A204.1 (cell line): ENCODE data around the gene RNF7.
"Not testable (repeated sequence)": the region's sequence is repeated elsewhere in the genome, so short reads cannot be mapped to it uniquely, and the experiment has no call there.

Experiments
- FAIRE-seq: peaks from 2 replicates; lab custom pipeline; 2012; peaks lifted over from hg19 to GRCh38; lab: Jason Lieb, UNC

The RNF7 gene

GRCh38 chr3:141782386-141782932 is 44.4 kb downstream of the RNF7 start:
- no peak for FAIRE-seq

DNA sequence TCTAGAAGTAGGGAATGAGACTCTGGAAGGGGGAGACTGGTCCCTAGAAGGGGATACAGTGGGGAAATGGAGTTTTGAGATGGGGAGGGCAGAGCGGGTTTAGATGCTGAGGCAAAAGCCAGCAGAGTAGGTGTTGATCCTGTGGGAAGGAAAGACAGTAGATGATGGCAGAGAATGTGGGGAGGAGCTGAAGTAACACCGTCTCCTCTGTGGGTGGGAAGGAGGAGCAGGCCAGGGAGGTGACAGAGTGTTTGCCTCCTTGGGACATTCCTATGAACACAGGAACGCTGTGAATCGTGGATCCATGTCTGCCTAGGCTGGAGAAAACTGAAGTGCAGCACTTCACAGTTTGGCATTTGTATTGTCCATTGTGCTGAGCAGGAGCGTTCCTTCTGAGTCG is 45.5 kb downstream of the RNF7 start:
- FAIRE-seq = no peak

DNA sequence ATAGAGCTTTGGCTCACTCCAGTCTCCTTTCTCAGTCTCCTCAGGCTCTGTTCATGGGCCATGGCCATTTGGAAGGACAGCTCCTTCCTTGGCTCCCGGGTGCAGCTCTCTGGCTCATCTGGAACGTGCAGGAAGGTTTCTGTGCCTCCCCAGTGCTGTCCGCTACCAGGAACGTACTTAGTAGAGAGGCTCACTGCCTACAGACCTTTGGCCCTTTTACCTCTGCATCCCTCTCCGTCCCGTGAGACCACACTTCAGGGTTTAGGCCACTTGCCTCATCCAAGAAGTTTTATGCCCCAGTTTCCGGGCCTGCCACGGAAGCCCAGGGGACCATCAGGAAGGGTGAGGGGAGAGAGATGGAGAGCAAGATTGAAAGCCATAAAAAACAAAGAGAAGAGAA is 46.0 kb downstream of the RNF7 start:
- no peak for FAIRE-seq

DNA sequence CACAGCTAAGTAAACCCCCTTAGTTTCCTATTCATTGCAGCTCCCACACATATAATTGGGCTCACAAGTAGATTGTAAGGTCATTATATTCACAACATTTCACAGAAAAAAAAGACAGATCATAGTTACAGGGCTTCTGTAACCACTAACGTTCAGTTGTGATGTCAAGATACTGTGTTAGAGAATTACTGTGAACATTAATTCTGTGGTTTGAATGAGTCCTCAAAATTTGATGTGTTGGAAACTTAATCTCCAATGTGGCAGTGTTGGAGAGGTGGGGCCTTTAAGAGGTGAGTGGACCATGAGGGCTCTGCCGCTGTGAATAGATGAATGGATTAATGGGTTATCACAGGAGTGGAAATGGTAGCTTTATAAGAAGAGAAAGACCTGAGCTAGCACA is 46.4 kb downstream of the RNF7 start:
- no peak for FAIRE-seq

- no peak for FAIRE-seq
Measured at GRCh38 chr3:141788149-141788548, 50.1 kb downstream of the RNF7 start.

DNA sequence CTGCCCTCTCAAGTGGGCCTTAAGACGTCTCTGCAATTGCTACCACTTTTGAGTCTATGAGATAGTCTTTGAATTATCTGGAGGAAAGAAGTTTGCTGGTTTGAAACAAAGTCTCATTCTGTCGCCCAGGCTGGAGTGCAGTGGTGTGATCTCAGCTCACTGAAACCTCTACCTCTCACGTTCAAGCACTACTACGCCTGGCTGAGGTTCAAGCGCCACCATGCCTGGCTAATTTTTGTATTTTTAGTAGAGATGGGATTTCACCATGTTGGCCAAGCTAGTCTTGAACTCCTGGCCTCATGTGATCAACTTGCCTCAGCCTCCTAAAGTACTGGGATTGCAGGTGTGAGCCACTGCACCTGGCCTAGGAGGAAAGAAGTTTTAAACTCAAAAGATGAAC is 50.7 kb downstream of the RNF7 start:
- FAIRE-seq = not testable (repeated sequence)

DNA sequence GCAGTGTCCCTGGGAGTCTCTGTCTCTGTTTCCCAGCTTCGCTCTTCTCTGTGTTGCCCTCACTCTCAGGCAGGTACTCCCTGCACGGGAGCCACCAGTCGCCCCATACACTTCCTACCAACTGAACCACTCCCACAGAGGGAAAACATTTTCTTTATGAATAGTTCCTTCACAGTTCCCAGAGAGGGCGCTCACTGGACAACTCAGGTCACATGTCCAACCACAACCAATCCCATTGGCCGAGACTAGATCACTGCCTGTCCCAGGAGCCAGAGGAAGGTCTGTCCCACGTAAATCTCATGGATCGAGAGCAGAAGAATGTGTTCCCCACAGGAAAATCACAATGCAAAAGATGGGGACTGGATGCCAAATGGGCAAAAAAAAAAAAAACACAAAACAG is 51.2 kb downstream of the RNF7 start:
- no peak for FAIRE-seq

DNA sequence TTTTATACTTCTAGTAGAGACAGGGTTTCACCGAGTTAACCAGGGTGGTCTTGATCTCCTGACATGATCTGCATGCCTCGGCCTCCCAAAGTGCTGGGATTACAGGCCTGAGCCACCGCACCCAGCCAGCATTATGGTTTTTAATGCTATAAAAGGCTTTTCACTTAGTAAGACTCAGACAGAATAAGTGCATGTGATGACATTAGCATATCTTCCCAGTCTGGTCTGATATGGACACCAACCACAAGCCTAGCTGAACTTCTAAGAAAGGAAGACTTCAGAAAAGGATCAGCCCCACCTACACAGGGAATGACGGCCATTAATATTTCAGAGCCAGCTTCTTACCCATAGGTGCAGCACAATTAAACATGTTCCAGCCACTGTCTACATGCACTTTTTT is 52.1 kb downstream of the RNF7 start:
- FAIRE-seq = no peak

DNA sequence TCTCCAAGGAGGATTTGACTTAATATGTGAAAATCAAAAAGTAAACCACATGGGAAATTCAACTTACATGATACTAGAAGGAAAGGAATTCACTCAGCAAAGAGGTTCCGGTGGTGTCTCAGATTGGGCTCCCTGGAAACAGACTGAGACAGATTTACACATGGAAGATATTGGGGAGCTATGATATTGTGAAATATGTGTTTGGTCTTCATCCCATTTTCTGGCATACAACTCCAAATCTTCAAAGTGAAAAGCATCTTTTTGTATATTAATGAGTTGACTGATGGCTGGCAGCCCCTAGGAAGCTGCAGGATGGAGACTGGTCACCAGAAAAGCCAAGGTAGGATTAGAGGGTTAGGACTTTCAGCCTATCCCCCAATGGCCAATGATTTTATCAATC is 54.4 kb downstream of the RNF7 start:
- no peak for FAIRE-seq

DNA sequence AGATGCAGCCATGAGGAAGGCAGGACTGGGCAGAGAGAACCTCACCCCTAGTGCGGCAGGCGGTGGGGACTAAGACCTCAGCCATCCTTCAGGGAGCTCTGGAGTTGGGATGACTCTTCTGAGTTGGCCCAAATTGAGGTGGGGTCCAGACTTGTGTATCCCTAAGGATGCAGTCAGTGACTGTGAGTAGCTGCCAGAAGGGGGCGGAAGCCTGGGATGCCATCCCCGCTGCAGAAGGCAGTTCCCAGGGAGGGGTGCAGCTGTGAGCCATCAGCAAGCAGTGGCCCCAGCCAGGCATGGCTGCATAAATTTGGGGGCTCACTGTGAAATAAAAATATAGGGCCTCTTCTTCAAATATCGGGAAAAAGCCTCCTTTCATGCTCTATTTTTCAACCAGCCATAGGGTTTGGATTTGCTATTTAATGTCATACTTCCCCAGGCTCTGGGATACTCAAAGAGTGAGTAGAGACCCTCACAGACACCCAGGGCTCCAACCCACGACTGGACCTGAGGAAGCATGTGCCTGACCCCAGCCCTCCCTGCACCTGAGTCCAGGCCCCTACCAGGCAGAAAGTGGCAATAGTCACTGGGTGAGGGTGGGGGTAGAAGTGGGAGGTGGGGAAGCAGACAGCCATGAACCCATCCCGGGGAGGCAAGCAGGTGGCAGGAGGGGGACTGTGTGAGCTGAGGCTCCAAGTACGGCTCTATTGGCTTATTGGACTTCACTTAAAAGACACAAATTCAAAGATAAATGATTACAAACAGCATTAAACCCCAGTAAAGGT is 55.6 kb downstream of the RNF7 start:
- no peak for FAIRE-seq

GRCh38 chr3:141795276-141795675 is 57.2 kb downstream of the RNF7 start:
- FAIRE-seq = no peak

DNA sequence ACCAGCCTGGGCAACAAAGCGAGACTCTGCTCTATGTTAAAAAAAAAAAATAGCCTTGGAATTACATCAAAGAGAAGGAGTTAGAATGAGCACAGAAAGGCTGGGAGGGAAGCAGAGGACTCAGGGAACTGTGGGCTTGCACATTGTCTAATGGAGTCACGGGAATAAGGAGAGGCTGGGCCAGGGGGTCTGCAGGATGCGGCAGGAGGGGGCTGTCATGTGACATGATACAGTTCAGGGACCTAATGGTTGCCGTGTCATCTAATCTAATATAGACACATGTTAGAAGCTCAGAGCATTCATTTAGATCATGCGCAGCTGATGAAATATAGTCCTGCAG is 57.6 kb downstream of the RNF7 start:
- no peak for FAIRE-seq

DNA sequence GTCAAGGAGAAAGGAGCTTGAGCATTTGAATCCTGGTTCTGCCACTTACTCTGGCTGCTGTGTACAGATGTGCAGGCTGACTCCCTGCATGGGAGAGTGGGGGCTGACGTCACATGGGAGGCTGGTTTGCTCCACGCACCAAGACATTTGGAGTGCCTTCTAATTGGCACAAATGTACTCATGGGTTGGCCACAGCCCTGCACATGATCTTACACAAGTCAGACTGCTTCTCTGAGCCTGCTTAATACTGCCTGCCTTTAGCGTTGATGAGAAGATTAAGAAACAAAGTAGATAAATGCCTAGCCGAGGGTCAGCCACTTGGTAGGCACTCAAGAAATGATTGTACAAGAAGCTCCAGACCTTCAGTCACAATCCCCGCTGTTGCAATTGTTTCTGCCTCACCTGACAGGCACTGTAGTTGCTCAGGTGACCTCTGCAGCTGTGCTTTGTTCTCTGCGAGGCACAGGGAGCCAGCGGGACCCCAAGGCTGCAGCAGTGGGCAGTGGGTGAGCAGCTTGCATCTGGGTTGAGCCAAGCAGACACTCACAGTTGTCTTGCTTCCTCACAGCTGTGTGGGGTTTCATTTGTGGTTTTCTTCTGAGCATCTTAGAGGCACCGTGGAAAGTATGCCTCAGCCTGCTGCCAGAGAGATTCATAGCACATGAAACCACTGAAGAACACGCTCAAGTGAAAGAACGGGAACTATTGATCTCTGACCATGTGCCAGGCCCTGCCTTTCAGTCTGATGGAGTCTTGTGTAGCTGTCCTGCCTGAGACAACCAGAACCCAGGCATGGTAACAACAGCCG is 58.2 kb downstream of the RNF7 start:
- no peak for FAIRE-seq
